Endothelial cell of umbilical vein (primary cell): ENCODE data around the gene SMAD3.

ENCODE experiments used
- JUN ChIP-seq: IDR thresholded peaks from 2 replicates; pipeline ENCODE4 v1.6.1; 2011; ENCODE audit warnings: borderline replicate concordance, low read depth; ENCODE audit not compliant: insufficient read length, insufficient read depth
- POLR2AphosphoS5 ChIP-seq: IDR thresholded peaks from 2 replicates; pipeline ENCODE4 v1.6.1; 2012; ENCODE audit warnings: low read depth, mild to moderate bottlenecking, control low read depth, low read length, moderate library complexity; ENCODE audit not compliant: insufficient read depth
- TF ChIP-seq, protein P1 (sequence below), 2 donors: IDR thresholded peaks; 1 replicate in 1 of 2; 2 replicates in 1 of 2; pipeline ENCODE4 v1.5.1; 2011; ENCODE audit warnings: low read length in 2 of 2, mild to moderate bottlenecking in 2 of 2, moderate library complexity in 2 of 2, control low read depth in 1 of 2, inconsistent platforms in 1 of 2, low read depth in 1 of 2; ENCODE audit not compliant: insufficient read depth in 1 of 2; ENCODE audit errors: extremely low read depth in 1 of 2

- TF ChIP-seq POLR2AphosphoS5 (peak; percentile 56), JUN (peak; percentile 24)
- TF ChIP-seq, protein P1, sequence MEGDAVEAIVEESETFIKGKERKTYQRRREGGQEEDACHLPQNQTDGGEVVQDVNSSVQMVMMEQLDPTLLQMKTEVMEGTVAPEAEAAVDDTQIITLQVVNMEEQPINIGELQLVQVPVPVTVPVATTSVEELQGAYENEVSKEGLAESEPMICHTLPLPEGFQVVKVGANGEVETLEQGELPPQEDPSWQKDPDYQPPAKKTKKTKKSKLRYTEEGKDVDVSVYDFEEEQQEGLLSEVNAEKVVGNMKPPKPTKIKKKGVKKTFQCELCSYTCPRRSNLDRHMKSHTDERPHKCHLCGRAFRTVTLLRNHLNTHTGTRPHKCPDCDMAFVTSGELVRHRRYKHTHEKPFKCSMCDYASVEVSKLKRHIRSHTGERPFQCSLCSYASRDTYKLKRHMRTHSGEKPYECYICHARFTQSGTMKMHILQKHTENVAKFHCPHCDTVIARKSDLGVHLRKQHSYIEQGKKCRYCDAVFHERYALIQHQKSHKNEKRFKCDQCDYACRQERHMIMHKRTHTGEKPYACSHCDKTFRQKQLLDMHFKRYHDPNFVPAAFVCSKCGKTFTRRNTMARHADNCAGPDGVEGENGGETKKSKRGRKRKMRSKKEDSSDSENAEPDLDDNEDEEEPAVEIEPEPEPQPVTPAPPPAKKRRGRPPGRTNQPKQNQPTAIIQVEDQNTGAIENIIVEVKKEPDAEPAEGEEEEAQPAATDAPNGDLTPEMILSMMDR (IDR thresholded peaks at IDR 0.05; ENCODE audit: extremely low read depth in 1 of 2, insufficient read depth in 1 of 2, low read depth in 1 of 2, low read length in 2 of 2), result no peak
Measured at GRCh38 chr15:67043939-67044771, 21.2 kb upstream of the SMAD3 start.
